DMS53 treated with DMSO at 0.1 percent for 48 hours (cell line): ENCODE data around the gene SCN4A.
A peak's percentile ranks its signal among the peaks of the same experiment; 100 is the strongest.

Source experiments
- DNase-seq: peaks from one replicate; lab custom pipeline; 2025; ENCODE audit not compliant: unreplicated experiment; lab: John Stamatoyannopoulos, UW

SCN4A gene

GRCh38 chr17:63960006-63960405 is 12.7 kb downstream of the SCN4A start:
- DNase-seq = no peak

GRCh38 chr17:63956296-63956920 is 16.3 kb downstream of the SCN4A start:
- no peak for DNase-seq

- DNase-seq = no peak
Observed at GRCh38 chr17:63955791-63956190, 16.9 kb downstream of the SCN4A start.

- no peak for DNase-seq
Observed at GRCh38 chr17:63955232-63955631, 17.5 kb downstream of the SCN4A start.

- peak; percentile 15 for DNase-seq
Observed at GRCh38 chr17:63954402-63955063, 18.2 kb downstream of the SCN4A start.

- peak; percentile 12 for DNase-seq
Observed at GRCh38 chr17:63950940-63951907, 21.5 kb downstream of the SCN4A start.

- no peak for DNase-seq
Observed at GRCh38 chr17:63949576-63950250, 23.0 kb downstream of the SCN4A start.

GRCh38 chr17:63948521-63948920 is 24.2 kb downstream of the SCN4A start:
- no peak for DNase-seq

- no peak for DNase-seq
Observed at GRCh38 chr17:63947711-63948330, 24.9 kb downstream of the SCN4A start.

GRCh38 chr17:63946440-63947363 is 26.0 kb downstream of the SCN4A start:
- peak; percentile 1 for DNase-seq

- DNase-seq = no peak
Observed at GRCh38 chr17:63945784-63946439, 26.8 kb downstream of the SCN4A start.

GRCh38 chr17:63944736-63945499 is 27.8 kb downstream of the SCN4A start:
- no peak for DNase-seq

- DNase-seq = no peak
Observed at GRCh38 chr17:63943745-63944144, 29.0 kb downstream of the SCN4A start.

- no peak for DNase-seq
Observed at GRCh38 chr17:63942309-63942985, 30.3 kb downstream of the SCN4A start.

GRCh38 chr17:63941751-63942150 is 31.0 kb downstream of the SCN4A start:
- no peak for DNase-seq

GRCh38 chr17:63941162-63941561 is 31.6 kb downstream of the SCN4A start:
- no peak for DNase-seq

- DNase-seq = no peak
Observed at GRCh38 chr17:63940584-63940983, 32.1 kb downstream of the SCN4A start.

- DNase-seq = no peak
Observed at GRCh38 chr17:63939884-63940283, 32.8 kb downstream of the SCN4A start.
